HG02623 (cell line): Measurements from ENCODE around the gene MAP4K3.
"Not testable (repeated sequence)": the region's sequence is repeated elsewhere in the genome, so short reads cannot be mapped to it uniquely, and the experiment has no call there.

ENCODE experiments used
- ATAC-seq: cut with Tn5 transposase; IDR thresholded peaks from one replicate; pipeline ENCODE4 v1.9.1; 2021; ENCODE audit warnings: moderate library complexity; ENCODE audit not compliant: unreplicated experiment

The MAP4K3 gene

DNA sequence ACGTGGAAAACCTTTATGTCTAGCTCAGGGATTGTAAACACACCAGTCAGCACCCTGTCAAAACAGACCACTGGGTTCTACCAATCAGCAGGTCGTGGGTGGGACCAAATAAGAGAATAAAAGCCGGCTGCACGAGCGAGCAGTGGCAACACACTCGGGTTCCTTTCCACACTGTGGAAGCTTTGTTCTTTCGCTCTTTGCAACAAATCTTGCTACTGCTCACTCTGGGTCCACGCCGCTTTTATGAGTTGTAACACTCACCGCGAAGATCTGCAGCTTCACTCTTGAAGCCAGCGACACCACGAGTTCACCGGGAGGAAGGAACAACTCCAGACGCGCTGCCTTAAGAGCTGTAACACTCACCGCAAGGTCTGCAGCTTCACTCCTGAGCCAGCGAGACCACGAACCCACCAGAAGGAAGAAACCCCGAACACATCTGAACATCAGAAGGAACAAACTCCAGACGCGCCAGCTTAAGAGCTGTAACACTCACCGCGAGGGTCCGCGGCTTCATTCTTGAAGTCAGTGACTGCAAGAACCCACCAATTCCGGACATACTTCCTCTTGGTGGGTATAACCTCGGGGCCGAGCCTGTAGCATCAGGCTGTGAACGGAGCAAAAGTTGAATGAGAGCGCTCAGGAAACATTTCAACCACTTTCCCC lies 192.0 kb downstream of the MAP4K3 start:
- not testable (repeated sequence) for ATAC-seq

DNA sequence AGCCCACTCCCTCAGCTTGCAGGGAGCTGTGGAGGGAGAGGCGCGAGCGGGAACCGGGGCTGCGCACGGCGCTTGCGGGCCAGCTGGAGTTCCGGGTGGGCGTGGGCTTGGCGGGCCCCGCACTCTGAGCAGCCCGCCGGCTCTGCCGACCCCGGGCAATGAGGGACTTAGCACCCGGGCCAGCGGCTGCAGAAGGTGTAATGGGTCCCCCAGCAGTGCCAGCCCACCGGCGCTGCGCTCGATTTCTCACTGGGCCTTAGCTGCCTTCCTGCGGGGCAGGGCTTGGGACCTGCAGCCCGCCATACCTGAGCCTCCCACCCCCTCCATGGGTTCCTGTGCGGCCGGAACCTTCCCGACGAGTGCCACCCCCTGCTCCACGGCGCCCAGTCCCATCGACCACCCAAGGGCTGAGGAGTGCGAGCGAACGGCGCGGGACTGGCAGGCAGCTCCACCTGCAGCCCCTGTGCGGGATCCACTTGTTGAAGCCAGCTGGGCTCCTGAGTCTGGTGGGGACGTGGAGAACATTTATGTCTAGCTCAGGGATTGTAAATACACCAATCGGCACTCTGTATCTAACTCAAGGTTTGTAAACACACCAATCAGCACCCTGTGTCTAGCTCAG lies 192.7 kb downstream of the MAP4K3 start:
- not testable (repeated sequence) for ATAC-seq

GRCh38 chr2:39243469-39244123 lies 193.5 kb downstream of the MAP4K3 start, which contains the start of gene CDKL4:
Gene CDKL4, minus strand, starts transcription at chr2:39243970.
- no peak for ATAC-seq

DNA sequence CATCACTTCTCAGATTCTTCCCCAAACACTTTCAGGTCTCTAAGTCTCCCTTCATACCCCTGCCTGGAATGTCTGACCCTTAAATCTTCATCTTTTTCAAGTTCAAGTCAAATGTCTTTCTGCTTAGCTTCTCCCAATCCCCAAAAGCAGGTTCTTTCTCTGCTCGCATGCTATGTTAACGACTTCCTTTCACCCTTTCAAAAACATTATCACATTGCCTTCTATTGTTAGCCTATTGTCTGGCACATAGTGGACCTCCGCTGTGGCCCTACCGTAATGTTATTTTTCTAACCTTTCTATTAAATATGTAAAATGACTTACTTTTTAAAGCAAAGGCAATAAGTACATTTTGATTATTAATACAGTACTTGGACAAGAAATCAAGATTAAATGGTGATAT lies 195.5 kb downstream of the MAP4K3 start:
- ATAC-seq, result no peak

DNA sequence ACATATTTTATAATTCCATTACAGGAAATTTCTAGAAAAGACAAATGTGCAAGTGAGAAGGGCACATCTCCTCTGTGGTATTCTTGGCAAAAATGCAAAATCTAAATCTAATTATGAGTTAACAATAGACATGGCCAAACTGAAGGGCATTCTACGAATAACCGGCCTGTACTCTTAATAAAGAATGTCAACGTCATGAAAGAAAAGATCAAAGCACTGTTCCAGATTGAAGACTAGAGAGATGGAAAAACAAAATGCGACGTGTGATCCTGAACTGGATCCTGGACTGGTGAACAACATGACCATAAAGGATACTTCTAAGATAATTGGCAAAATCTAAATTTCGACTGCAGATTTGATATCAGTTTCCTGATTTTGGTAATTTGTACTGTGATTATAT lies 196.3 kb downstream of the MAP4K3 start:
- ATAC-seq, result no peak

GRCh38 chr2:39234754-39235153 lies 202.3 kb downstream of the MAP4K3 start:
- no peak for ATAC-seq

GRCh38 chr2:39232141-39232540 lies 204.9 kb downstream of the MAP4K3 start:
- no peak for ATAC-seq

DNA sequence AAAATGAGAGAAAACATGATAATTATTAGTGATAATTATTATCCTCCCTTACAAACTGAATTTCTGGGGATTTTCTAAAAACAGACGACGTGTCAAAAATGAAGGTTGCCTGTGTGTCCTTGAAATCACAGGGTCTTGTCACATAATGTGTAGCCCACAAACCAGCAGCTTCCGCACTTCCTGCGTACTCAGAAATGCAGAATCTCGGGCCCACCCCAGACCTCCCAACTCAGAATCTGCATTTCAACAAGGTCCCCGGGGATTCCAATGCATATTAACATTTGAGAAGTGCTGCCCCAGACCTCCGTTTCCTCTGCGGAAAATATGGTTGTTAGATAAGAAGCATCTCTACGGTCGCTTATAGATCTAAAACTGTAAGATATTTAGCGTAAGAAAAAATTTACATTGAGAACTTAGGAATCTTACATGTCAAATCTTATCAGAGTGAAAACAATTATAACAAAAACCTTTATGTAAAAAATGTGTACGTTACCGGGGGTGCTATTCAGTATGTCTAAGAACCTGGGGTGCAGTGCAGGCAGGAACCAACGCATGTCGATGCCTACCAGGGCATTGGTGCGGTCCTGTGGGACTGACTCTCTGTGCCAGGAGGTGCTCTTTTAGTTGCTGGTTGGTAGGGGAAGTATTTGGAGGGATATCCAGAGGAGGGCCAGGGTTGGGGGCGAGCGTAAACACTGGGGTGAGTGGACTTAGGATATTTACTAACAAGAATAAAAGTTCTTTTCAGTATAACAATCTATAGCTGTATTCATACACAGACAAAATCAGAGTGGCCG lies 208.5 kb downstream of the MAP4K3 start:
- ATAC-seq, result no peak

DNA sequence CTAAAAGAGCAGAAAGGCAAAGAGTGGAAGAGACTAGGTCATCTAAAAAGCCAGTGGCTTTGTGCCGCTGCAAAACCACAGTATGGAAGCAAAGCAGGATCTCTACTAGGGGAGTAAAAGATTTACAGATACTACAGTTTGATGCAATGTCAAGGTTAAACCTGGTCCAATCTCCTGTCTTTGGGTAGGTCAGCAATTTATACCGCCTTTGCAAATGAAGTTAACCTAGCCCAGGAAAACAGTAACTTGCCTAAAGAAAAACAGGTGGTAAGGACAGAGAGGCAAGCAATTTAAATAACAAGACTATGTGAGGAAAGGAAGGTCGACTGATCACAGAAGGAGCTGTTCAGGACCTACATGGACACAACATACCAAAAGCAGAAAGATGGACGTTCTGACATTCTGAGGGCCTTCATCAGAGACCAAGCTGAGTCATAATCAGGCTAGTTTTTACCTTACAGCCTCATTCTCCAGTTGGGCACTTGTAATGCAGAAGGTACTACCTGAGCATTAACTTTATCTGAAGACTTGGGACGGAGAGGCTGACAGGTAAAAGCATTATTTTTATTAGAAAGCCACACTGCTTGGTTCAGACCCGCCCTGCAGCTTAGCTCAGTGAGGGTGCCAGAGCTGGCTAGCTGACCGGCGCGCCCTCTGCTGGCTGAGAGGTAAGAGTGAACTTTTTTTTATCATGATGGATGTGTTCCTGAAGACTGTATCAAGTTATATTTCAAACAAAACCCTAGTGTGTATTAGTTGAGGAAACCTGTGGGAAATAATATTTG lies 209.3 kb downstream of the MAP4K3 start:
- peak; percentile 76 for ATAC-seq

- no peak for ATAC-seq
Observed at GRCh38 chr2:39225567-39225966, 211.5 kb downstream of the MAP4K3 start.

DNA sequence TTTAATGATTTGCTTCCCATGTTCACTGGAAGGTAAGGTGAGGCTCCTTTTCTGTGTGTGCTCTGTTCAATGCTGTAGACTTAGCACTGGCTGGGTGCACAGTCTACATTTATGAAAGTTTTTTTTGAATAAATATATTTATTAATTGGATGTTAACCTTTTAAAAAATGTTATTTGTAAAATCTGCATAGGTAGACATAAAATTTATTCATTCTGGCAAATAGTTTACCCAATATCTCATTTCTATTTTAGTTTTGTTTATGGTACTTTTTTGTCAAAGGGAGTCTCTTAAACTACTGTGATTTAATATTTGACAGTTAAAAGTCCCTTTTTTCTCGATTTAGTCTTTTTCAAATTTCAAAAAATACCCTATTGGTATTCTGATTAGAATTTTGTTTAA lies 213.2 kb downstream of the MAP4K3 start:
- no peak for ATAC-seq

- no peak for ATAC-seq
Observed at GRCh38 chr2:39221459-39221858, 215.6 kb downstream of the MAP4K3 start.

DNA sequence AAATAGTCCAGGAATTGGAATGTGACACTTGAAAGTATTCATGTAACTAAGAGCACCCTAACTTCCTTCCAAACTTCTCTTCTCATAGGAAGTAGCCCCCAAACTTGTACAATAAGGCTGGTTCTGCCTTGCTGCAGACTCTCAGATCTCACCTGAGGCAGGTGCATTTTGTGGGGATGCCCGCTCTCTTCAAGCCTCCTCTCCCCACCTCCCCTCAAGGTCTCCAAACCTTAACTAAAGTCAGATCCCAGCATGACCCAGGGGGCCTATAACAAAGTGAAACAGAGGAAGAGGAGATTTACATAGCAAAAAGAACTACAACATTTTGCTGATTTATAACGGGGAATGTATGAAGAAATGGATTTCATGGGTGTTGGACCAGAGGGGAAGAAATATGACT lies 216.9 kb downstream of the MAP4K3 start:
- no peak for ATAC-seq

- no peak for ATAC-seq
Observed at GRCh38 chr2:39218391-39218790, 218.7 kb downstream of the MAP4K3 start.

- ATAC-seq, result no peak
Observed at GRCh38 chr2:39217192-39217550, 219.9 kb downstream of the MAP4K3 start.

DNA sequence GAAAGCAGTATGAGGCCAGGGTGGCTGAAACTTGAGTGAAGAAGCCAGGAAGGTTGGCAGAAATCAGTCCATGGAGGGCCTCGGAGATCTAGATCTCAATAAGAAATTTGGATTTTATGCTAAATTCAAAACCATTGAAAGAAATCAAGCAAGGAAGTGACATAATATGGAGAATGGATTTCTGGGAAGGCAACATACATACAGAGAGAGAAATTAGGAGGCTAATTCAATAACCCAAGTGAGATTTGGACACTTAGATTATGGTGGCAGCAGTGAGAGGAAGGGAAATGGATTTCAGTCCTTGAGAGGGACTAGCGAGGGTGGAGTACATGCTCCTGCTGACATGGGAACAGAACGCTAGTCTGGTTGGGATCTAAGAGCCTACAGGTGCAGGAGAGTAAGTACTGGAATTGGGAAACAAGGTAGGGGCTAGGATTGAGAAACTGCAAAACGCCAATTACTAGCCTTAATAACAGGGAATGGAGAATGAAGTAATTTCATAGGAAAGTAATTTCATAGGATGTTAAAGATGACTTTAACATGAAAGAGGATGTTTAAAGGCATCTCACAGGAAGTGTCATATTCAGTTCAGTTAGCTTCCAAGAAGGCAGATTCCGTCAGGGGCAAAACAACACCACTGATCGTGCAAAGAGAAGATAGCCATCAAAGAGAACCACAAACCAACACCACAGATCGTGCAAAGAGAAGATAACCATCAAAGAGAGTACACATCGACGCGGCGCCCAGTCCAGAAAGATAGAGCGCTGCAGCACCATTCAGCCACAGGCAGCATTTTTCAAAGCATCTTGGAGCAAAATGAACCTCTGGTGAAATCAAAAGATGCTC lies 220.5 kb downstream of the MAP4K3 start:
- ATAC-seq, result no peak

DNA sequence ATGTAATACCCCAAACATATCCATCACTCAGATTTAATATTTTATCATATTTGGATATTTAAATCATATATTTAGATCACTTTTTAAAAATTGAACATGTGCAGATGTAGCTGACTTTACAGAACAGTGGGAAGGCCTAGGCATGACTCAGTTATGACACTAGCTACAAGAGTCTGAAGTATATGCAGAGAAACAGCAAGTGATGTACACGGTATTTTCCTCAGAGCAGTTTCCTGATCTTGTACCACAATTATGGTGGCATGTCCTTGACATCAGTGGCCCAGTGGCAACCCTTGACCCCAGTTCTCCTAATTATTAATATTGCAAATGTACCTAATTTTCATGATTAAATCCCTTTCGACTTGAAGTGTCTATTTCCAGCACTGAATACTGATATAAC lies 221.5 kb downstream of the MAP4K3 start:
- no peak for ATAC-seq

DNA sequence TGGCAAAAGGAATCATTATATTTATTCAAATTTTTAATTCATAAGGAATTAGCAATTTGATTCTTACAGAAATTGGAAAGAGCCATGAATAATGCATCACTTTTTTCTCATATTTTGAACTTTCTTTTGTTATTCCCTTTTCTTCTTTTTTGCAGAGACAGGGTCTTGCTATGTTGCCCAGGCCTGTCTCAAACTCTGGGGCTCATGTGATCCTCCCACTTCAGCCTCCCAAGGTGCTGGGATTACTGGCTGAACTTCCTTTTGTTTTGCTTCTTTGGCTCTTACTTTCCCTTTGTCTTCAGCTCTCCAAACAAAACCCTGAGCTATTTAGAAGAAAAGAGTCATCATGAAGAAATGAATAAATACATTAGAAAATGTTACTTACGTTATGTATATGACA lies 224.1 kb downstream of the MAP4K3 start:
- no peak for ATAC-seq

DNA sequence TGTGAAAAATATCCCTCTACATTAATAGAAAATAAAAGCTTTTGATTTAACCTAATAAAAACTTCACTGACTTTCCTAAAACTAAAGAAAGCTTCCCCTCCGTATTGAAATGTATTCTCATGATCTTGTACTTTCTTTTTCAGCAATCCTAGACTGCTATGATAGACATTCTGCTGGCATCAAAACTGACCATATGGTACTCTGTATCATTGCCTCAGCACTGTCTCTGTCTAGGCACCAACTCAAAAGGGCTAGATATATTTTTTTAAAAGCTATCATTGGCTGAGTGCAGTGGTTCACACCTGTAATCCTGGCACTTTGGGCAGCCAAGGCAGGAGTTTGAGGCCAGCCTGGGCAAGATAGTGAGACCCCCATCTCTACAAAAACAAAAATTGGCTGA lies 226.2 kb downstream of the MAP4K3 start:
- ATAC-seq, result no peak

- ATAC-seq, result no peak
Observed at GRCh38 chr2:39203382-39203781, 233.7 kb downstream of the MAP4K3 start.
